Stimulated activated CD8-positive, alpha-beta memory T cell treated with anti-CD3 and anti-CD28 coated beads, Interleukin-7, amount 100 ng/mL, for 48 hours (primary cell): ENCODE data around the gene SPEG.
"Not testable (repeated sequence)": the region's sequence is repeated elsewhere in the genome, so short reads cannot be mapped to it uniquely, and the experiment has no call there.

ENCODE experiments used
- DNase-seq, 2 donors: peaks; one replicate each; pipeline ENCODE4 v3.0.0-alpha.2; 2020; ENCODE audit warnings: low read depth in 1 of 2; ENCODE audit errors: extremely low read depth in 1 of 2

The SPEG gene

DNA sequence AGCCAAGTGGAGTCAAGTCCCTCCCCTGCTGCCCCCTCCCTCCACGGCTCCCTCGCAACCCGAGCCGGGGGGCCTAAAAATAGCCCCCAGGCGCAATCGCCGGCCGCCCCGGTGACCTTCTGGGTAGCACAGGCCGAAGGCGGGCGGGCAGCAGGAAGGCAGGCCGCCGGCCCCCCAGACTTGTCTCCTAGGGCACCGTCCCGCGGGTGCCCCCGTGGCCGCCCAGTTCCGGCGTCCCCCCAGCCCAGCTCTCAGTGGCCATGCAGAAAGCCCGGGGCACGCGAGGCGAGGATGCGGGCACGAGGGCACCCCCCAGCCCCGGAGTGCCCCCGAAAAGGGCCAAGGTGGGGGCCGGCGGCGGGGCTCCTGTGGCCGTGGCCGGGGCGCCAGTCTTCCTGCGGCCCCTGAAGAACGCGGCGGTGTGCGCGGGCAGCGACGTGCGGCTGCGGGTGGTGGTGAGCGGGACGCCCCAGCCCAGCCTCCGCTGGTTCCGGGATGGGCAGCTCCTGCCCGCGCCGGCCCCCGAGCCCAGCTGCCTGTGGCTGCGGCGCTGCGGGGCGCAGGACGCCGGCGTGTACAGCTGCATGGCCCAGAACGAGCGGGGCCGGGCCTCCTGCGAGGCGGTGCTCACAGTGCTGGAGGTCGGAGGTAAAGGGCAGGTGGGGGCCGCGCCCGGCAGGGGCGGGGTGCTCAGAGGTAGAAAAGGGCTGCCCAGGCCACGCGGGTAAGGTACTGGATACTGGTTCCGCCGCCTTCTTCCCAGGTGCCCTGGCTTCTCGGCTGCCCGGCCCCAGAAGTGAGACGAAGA, at the start of gene SPEG:
SPEG (plus strand) TSS at position 126 of the 808 bp plus-strand sequence; CDS start at position 261, 135 bp downstream.
- DNase-seq: no peak

DNA sequence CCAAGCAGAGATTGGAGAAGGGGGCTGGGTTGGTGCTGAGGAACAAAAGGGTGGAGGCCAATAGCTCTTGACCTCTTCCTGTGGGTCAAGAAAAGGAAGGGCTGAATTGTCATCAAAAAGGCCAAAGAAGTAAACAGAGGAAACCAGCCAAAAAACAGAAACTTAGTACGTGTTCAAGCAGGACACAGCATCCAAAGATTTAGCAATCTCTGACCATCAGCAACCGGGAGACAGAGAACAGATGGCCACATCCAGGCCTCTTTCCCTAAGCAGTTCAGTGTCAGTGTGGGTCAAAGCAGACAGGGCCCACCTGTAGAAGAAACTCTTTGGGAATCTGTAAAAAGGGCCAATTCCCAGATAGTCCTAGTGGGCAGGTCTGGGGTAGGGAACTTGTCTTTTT, 49.8 kb upstream of the SPEG start:
- no peak for DNase-seq

DNA sequence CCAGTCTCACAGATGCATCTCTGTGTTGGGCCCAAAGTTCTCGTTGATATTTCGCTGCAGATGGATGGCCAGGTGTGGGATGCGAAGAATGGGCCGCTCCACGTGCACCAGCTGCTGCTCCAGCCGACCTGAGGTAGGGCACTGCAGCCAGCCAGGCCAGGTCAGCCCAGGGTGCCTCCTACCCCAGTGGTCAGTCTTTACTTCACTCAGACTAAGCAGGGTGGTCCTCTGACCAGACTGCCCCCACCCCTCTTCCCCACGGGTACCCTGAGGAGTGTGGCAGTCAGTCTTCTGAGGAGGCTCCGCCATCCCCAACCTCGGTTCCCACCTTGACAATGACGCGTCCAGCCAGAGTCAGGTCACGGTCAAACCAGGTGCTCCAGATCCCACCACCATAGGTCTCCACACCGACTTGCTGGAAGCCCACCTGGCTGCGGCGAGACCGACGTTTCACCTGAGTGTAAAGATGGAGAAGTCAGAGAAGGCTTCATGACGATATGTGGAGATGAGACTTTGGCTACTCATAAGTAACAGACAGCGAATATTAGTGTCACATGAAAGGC, 48.6 kb upstream of the SPEG start:
- no peak for DNase-seq

DNA sequence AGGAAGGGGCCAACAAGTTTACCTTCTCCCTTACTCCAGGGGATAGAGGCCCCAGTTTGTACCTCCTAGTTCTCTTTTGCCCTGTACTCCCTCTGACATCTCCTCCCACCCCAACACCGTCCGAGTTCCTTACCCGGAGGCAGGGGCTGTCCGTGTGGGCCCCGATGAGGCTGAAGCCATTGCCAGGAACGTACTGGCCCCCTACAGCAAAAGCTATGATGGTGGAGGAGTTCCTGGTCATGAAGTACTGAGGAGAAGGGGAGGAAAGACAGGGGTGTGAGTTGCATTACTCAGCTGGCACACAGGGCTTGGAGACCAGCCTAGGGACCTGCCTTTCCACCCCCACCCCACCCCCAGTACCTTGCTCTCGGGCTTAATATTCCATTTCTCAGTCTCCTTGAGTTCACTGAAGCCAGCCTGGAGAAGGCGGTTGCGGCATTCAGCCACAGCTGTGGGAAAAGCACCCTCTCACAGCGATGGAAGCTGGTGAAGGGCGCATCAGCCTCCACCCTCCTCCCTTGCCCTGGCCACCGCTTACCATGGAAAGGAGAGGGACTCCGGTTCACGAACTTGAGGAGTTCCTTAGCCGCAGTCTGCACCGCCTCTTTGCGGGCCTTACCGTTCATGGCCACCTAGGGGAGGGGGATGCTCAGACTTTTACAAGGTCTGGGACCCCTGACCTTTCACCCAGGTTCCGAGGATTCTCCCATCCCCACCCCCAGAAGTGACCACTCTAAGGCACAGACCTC, 47.9 kb upstream of the SPEG start:
- no peak for DNase-seq

DNA sequence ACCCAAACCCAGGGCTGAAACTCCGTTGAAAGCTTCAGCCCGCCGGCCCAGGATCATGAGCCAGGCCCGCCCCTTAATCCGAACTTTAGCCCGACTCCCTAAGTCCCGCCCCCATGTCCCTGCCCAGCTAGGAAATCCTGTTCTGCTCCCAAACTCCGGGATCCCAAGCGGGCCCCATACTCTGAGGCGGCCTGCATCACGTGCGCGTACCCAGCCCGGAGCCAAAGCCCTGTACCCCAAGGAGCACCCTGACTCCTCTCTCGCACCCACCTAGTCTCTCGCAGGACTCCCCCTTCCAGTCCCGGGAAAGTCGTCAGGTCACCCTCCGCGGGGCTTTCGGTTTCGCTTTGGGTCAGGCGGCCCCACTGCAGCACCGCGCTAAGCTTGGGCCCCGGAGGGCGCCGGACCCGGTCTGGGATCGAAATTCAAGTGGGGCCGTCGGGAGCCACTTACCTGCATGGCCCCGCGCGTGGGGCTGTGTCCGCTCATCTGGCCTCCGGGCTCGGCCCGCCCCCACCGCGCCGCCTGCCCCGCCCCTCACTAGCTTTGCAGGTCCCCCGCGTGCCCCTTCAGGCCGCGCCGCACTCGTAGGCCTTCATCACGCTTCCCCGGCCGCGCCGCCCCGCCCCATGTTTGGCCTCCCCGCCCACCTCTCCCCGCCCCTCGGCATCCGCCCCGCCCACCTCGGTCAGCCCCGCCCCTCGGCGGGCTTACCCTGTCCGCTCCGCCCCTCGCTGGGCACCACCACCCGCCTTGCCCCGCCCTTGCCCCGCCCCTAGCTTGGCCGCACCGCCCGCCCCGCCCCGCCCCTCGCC, 47.1 kb upstream of the SPEG start, which contains the start of gene DNPEP:
DNPEP (minus strand) TSS at position 607 of the 815 bp plus-strand sequence; CDS start at position 489, 118 bp downstream.
- peak in 1 of 2 donors; percentile 83 for DNase-seq

DNA sequence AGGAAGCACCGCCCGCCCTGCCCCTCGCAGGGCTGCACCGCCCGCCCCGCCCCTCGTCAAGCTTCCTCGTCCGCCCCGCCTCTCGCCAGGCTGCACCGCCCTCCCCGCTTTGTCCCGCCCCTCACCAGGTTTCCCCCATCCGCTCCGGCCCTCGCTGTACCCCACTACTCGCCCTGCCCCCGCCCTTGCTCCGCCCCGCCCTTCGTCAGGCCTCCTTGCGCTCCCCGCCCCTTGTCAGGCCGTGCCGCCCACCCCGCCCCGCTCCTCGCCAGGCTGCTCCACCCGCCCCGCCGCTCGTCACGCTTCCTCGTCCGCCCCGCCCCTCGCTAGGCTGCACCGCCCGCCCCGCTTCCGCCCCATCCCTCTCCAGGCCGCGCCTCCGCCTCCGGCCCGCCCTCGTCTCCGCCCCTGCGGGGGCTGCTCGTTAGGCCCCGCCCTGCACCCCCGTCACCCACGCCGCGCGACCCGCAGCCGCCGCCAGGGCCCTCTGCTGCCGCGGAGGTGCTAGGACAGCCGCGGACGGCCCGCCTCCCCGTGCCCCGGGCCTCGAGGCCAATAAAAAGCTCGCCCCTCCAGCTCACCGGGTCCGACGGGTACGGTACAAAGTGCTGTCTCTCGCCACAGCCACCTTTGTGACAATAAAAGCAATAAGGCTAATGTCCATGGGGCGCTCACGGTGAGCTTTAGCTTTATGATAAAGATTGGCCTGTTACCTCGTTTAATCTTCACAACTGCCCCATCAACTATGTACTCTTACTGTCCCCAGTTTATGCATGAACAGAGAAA, 46.3 kb upstream of the SPEG start:
- peak; percentile 96 to 97 for DNase-seq

DNA sequence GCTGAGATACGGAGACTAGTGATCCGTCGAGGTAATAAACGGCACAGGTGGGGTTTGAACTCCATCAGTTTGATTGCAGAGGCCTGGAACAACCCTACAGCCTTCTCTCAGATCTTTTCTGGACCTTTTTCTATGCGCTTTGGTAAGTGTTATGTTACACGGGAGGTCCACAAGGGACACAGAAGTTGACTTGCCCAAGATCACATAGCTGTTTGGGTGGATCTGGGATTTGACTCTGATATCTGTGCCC, 45.8 kb upstream of the SPEG start:
- no peak for DNase-seq

DNA sequence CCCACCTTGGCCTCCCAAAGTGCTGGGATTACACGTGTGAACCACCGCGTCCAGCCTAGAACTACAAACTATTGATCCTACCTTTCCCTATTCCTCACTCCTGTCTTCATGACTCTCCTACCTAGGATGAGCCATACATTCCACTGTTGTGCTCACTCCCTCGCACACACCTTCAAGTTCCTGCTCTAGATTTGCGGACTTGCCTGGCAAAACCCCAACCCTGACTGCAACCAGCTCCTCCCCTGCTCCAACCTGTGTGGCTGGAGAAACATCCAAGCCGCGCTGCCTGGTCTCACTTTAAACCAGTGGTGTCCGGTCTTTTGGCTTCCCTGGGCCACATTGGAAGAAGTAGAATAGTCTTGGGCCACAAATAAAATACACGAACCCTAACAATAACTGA, 41.9 kb upstream of the SPEG start:
- no peak for DNase-seq

DNA sequence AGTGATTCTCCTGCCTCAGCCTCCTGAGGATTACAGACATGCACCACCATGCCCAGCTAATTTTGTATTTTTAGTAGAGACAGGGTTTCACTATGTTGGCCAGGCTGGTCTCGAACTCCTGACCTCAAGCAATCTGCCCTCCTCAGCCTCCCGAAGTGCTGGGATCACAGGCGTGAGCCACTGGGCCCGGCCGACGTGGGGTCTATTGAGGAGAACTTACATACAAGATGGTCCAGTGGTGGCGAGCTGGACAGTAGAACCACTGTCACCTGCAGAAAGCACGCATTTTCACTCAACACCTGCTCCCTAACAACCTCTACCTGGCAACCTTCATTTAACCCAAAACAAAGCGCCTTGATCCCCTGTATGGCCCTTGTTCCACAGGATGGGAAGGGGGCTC, 39.6 kb upstream of the SPEG start:
- DNase-seq: not testable (repeated sequence)

DNA sequence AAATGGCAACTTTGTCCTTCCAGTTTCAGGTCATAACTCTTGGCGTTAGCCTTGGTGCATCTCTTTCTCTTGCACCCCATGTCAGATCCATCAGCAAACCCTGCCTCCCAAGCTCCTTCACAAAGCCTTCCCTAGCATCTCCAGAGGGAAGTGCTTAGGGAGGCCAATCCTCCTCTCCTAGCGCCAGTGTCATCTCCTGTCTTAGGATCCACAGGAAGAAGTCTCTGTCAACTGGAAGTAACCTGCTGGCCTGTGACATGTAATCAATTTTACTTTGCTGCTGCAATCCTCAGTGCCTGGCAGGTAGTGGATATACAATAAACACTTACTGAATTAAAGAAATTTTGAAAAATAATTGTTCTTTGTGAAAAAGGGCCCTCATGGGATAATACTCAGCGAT, 39.0 kb upstream of the SPEG start:
- no peak for DNase-seq

DNA sequence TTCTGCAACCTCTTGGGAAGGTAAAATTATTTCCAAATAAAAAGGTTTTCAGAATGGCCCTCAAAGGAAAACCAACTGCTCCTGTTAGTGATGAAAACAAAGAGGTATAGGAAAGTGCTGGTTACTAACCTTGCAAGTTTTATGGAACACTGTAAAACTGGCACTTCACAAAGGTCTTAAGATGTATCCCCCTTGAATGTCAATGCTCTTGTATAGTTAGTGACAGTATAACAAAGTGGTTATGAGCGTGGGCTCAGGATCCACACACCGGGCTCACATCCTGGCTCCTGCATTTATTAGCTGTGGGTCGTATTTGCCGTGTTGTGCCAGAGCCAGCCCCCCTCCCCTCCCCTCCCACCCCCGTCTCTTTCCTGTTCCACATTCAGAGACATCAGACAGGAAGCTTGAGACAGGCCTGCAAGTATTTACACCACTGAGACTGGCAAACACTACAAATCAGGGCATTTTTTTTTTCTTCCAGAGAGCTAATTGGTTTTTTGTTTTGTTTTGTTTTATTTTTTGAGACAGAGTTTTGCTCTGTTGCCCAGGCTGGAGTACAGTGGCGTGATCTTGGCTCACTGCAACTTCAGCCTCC, 37.7 kb upstream of the SPEG start:
- DNase-seq: no peak

DNA sequence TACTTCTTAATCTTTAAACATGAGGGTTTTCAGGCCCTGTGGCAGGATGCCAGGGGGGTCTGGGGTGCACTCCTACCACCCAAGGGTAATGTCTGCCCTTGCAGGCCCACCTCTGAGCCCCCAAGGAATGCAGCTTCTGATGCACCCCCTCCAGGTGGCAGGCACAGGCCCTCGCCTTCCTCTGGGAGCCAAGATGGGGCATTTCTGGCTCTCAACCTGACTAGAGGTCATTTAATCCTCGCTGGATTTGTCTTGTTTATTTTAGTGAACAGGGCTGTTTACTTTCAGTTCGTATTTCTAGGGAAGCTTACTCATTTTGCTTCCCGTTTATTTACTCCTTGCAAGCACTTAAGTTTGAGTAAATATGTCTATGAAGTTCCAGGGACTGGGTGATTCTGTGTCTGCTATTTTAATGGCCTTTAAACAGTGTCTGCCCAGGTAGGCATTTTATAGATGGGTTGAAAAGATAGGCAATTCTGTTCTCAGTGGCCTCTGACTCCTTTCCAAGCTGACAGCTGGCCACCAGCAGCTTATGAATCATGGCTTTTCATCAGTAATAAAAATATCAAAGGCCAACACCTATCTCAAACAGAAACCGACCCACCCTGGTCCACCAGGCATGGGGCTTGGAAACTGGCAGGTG, 35.8 kb upstream of the SPEG start:
- no peak for DNase-seq

DNA sequence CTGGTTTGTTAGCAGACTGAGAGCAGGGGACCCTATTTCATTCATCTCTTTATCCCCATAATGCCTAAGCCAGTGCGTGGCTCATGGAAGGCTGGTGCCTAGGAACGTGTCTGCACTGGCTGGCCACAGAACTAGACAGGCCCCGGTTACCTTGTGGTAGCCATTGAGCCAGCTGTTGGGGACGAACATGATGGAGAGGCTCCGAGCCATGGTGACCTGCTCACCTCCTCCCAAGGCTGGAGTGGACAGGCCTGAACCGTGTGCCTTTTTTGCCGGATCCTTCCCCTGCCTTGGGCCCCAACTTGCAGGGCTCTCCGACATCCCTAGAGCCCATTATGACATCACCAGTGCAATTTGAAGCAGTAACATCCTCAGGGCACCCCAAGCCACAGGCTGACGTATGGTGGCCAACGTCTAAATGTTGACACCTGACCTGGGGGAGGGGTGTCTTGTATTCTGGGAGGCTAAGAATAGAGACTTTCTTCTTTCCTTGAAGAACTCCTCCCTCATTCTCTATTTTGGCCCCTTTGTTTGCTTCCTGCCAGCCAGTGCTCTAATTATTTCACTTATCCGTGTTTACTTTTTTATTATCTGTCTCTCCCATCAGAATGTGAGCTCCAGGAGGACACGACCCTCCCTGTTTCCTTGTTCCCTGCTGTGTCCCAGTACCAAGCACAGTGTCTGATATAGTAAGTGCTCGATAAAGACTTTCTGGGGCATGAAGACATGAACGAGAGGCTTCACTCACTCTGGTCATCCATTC, 34.7 kb upstream of the SPEG start:
- DNase-seq: no peak

DNA sequence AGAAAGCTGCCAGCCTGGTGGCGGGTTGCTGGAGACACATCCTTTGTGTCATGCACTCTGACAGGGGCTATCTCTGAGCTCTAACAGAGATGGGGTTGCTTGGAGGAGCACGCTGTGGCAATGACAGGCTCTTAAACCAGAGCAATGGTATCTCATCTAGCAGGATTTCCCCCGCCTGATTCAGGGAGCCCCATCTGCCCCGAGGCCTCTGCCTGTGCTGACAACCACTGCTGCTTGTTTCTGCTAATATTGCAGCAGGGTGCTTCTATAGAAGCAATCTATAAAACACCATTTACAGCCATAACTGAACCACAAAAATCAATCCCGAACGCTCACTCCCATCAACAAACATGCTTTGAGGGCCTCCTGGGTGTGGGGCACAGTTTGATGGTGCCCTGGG, 34.1 kb upstream of the SPEG start:
- no peak for DNase-seq

DNA sequence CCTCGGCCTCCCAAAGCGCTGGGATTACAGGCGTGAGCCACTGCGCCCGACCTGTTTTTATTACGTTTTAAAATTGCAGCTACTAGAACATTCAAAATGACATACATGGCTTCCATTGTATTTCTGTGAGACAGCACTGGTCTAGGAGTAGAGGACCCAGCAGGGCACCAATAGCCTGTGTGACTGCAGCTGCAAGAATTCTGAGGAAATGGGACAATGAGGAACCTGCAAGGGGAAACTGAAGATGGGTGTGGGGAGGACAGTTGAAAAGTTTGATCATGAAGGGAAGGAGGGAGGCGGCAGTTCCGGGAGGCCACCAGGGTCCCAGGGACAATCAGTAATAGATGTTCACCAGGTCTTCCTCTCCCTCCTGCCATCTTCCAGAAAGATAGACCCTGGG, 33.0 kb upstream of the SPEG start:
- no peak for DNase-seq

DNA sequence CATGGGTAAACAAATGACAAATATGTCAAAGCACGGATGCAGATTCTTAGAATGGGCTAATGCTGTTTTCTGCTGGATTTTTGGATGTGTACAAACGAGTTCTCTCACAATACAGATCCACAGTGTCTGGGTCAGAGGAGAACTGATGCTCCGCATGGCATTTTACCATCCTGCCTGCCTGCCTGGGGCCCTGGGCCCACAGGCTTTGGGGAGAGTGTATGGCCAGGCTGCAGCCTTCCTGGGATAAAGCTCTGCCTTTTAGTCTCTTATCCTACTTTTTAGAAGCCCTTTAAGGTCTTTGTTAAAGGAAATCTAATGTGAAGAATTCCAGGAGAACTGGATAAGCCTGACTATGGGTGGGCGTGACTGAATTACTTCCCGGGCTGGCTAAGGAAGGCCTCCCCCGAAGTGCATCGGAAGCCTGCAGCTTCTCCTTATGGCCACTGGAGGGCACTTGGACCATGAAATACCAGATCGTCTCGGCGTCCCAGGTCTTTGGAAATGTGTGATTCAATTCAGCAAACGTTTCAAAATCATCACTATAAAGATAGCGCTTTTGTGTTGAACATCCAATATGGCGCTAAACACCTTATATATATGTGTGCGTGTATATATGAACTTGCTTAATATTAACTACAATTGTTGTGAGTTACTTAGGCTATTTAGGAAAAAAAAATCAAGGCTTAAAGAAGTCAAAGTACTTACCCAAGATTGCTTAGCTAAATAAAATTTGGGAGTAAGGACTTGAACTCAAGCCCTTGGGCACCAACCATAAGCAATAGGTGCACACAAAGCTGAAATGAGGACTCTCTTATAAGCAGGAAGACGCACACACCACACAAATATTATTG, 31.8 kb upstream of the SPEG start:
- peak; percentile 10 to 43 for DNase-seq

DNA sequence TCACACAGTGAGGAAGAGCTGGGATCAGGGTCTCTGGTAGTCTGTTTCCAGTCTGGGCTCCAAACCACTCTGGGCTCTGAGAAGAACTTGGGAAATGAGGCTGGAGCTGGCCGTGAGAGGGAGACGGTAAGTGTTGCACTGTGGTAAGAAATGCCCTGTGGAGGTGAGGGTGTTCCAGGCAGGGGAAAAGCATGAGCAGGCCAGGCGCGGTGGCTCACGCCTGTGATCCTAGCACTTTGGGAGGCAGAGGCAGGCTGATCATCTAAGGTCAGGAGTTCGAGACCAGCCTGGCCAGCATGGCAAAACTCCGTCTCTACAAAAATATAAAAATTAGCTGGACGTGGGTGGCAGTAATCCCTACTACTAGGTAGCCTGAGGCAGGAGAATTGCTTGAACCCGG, 30.8 kb upstream of the SPEG start:
- DNase-seq: no peak

DNA sequence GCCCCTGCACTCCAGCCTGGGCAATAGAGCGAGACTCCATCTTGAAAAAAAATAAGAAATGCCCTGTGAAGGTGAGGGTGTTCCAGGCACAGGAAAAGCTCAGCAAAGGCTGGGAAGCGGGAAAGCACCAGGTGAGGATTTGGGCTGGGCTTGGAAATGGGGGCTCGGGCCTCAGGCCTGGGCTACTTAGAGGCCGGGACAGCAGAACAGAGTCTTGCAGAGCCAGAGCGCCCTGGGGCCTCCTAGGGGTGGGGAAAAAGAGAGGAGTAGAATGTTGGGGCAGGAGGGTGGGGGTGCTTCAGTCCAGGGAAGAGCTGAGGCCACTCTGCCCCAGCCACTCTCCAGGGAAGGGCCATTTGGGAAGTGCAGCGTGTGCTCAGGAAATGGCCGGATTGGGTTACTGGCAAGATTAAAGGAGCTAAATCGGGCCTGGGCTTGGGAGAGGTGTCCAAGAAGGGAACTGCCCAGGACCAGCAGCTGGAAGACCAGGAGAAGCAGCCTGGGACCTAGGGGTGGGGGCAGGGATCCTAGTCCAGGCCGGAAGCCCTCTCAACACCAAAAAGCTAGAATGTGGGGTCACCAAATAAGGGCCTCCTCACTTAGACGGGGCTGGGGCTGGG, 30.2 kb upstream of the SPEG start:
- no peak for DNase-seq
